HEK293T (cell line): ENCODE measurements around the gene SPATS2L.

Experiments
- CTCF ChIA-PET: fragments of 350-600 bp; formaldehyde crosslinking; extraction: SDS; loops from one replicate; lab custom pipeline; 2021; ENCODE audit warnings: antibody characterized with exemption, inconsistent platforms; lab: Yijun Ruan, JAX
- POLR2A ChIA-PET: fragments of 350-600 bp; formaldehyde crosslinking; extraction: SDS; loops from one replicate; lab custom pipeline; 2020; ENCODE audit warnings: antibody characterized with exemption, inconsistent platforms; lab: Yijun Ruan, JAX
- DNase-seq: peaks from one replicate; pipeline ENCODE4 v3.0.0; 2012; ENCODE audit warnings: mixed read lengths; ENCODE audit errors: extremely low spot score
- ARNT ChIP-seq: fragments of 450-650 bp; IDR thresholded peaks from 2 replicates; pipeline ENCODE4 v1.6.1; 2017; ENCODE audit warnings: mild to moderate bottlenecking
- BHLHE40 ChIP-seq: fragments of 450-650 bp; IDR thresholded peaks from 2 replicates; pipeline ENCODE4 v1.6.1; 2016; ENCODE audit warnings: mild to moderate bottlenecking, moderate library complexity, borderline replicate concordance
- CTBP1 ChIP-seq: fragments of 450-650 bp; IDR thresholded peaks from 2 replicates; pipeline ENCODE4 v1.6.1; 2016; ENCODE audit warnings: borderline replicate concordance
- ELF4 ChIP-seq: fragments of 450-650 bp; IDR thresholded peaks from 2 replicates; pipeline ENCODE4 v1.6.1; 2017; ENCODE audit warnings: antibody characterized with exemption
- FOXA1 ChIP-seq: fragments of 450-650 bp; IDR thresholded peaks from 2 replicates; pipeline ENCODE4 v1.6.1; 2016; ENCODE audit warnings: mild to moderate bottlenecking
- FOXK2 ChIP-seq: fragments of 450-650 bp; IDR thresholded peaks from 2 replicates; pipeline ENCODE4 v1.6.1; 2016; ENCODE audit warnings: mild to moderate bottlenecking
- FOXM1 ChIP-seq: fragments of 450-650 bp; IDR thresholded peaks from 2 replicates; pipeline ENCODE4 v1.6.1; 2017; ENCODE audit warnings: mild to moderate bottlenecking, borderline replicate concordance
- HDGF ChIP-seq: fragments of 450-650 bp; IDR thresholded peaks from 2 replicates; pipeline ENCODE4 v1.6.1; 2017; ENCODE audit warnings: antibody characterized with exemption, borderline replicate concordance
- L3MBTL2 ChIP-seq: fragments of 450-650 bp; conservative IDR thresholded peaks from 2 replicates; pipeline ENCODE4 v1.6.1; 2016; ENCODE audit warnings: mild to moderate bottlenecking
- LEF1 ChIP-seq: fragments of 450-650 bp; IDR thresholded peaks from 2 replicates; pipeline ENCODE4 v1.6.1; 2017; ENCODE audit warnings: mild to moderate bottlenecking, borderline replicate concordance
- NFRKB ChIP-seq: fragments of 450-650 bp; IDR thresholded peaks from 2 replicates; pipeline ENCODE4 v1.6.1; 2016; ENCODE audit warnings: mild to moderate bottlenecking, moderate library complexity
- SP1 ChIP-seq: fragments of 450-650 bp; IDR thresholded peaks from 2 replicates; pipeline ENCODE4 v1.6.1; 2017
- SUZ12 ChIP-seq: fragments of 450-650 bp; IDR thresholded peaks from 2 replicates; pipeline ENCODE4 v1.6.1; 2016; ENCODE audit warnings: mild to moderate bottlenecking
- TARDBP ChIP-seq: fragments of 450-650 bp; IDR thresholded peaks from 2 replicates; pipeline ENCODE4 v1.6.1; 2016
- ZNF384 ChIP-seq: fragments of 450-650 bp; IDR thresholded peaks from 2 replicates; pipeline ENCODE4 v1.6.1; 2016
- TF ChIP-seq, protein P1 (sequence below): fragments of 450-650 bp; IDR thresholded peaks from 2 replicates; pipeline ENCODE4 v1.6.1; 2016

Gene SPATS2L

DNA sequence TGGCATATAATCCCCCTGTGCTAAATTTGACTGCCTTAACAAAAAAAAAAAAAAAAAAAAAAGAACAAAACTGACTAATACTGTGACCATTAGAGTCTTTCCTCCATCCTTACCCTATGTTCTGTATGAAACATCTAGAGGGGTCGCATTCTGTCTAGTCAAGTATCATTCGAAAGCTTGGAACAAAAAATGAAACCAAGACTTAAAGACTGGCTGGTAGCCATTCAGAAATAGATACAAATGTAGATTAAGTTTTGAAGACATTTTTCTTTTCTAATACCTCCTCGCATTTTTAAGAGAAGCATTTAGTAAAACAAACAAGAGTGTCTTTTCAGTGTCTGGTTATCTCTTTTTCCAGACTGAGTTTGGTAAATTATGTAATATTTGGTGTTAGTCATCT, 66.7 kb downstream of the SPATS2L start:
- ChIA-PET POLR2A (no interaction called here), CTCF (no interaction called here)
- TF ChIP-seq, protein P1, sequence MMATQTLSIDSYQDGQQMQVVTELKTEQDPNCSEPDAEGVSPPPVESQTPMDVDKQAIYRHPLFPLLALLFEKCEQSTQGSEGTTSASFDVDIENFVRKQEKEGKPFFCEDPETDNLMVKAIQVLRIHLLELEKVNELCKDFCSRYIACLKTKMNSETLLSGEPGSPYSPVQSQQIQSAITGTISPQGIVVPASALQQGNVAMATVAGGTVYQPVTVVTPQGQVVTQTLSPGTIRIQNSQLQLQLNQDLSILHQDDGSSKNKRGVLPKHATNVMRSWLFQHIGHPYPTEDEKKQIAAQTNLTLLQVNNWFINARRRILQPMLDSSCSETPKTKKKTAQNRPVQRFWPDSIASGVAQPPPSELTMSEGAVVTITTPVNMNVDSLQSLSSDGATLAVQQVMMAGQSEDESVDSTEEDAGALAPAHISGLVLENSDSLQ: no peak
- DNase-seq: no peak

DNA sequence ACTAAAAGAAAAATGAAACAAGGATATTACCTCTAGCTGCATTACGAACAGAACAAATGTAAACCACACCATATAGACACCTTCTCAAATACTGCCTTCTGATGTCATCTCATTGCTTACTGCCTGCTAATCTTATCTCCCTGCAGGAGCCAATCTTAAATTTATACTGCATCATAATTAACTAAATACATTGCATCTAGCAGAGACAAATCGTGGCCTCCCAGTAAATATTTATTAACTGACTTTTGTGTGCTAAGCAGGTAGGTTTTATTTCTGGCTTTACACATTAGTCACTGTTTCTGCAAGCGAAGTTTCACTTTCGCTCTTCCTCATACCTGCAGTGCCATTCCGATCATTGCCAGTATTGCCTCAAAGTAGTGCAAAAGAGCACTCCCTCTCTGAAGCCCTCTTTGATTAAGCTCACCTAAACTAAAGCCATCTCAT, 67.5 kb downstream of the SPATS2L start:
- ChIA-PET POLR2A (no interaction called here), CTCF (interaction anchor here (0.7 kb wide), 1 partner anchor 1029 kb away, joined by 3 read pairs; no protein-coding TSS in a partner anchor)
- DNase-seq: no peak
- TF ChIP-seq SUZ12: no peak
- TF ChIP-seq L3MBTL2: no peak
- no peak for TF ChIP-seq CTBP1
- TF ChIP-seq ELF4: no peak
- no peak for TF ChIP-seq HDGF
- no peak for TF ChIP-seq FOXM1
- TF ChIP-seq, protein P1: no peak
- TF ChIP-seq ZNF384: no peak
- TF ChIP-seq BHLHE40: no peak
- no peak for TF ChIP-seq SP1
- no peak for TF ChIP-seq LEF1
- TF ChIP-seq TARDBP: no peak
- TF ChIP-seq ARNT: no peak
- no peak for TF ChIP-seq FOXA1
- no peak for TF ChIP-seq NFRKB

DNA sequence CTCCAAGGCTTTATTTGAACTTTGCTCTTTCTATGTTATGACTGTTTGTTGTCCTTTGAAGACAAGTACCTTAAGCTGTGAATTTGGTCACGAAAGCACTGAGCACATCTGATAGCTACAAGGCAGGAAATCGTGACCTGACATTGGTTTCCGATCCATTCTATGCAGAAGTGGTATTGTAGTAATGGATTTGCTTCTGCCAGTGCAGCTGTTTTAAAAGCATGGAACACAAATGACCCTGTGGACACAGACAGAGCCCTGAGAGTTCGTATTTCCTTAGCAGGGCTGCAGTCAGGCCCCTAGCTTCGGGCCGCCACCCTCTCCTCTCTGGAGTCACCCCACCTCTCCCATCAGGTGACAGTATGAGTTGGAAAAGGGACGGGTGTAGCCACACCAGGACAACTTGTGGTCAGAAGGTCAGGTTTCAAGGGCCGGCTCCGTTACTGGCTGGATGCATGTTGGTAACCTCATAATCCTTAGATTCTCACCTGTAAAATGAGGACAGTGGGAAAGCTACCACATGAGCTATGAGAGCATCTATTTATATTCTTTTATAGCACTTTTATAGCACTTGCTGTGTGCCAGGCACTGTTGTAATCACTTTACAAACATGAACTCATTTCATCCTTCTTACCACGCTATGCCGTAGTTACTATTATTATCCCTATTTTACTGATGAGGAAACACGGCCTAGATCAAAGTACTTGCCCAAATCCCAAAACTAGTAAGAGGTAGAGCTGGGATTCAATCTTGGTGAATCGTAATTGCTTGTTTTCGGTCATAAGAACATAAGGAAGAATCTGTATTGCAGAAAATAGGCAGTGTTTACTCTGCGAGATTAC, 70.2 kb downstream of the SPATS2L start:
- CTCF ChIA-PET: interaction anchor here (1.0 kb wide), 1 partner anchor 13 kb away, joined by 3 read pairs; no protein-coding TSS in a partner anchor
- DNase-seq: no peak
- TF ChIP-seq CTBP1: no peak
- TF ChIP-seq LEF1: no peak
- TF ChIP-seq, protein P1: no peak
- no peak for TF ChIP-seq L3MBTL2
- TF ChIP-seq TARDBP: no peak
- no peak for TF ChIP-seq ZNF384
- TF ChIP-seq HDGF: no peak
- TF ChIP-seq FOXM1: no peak
- no peak for TF ChIP-seq ARNT
- no peak for TF ChIP-seq ELF4
- TF ChIP-seq FOXK2: no peak
- no peak for TF ChIP-seq FOXA1
- no peak for TF ChIP-seq SP1
- no peak for TF ChIP-seq NFRKB
- TF ChIP-seq SUZ12: no peak
- TF ChIP-seq BHLHE40: no peak
- POLR2A ChIA-PET: no interaction called here

DNA sequence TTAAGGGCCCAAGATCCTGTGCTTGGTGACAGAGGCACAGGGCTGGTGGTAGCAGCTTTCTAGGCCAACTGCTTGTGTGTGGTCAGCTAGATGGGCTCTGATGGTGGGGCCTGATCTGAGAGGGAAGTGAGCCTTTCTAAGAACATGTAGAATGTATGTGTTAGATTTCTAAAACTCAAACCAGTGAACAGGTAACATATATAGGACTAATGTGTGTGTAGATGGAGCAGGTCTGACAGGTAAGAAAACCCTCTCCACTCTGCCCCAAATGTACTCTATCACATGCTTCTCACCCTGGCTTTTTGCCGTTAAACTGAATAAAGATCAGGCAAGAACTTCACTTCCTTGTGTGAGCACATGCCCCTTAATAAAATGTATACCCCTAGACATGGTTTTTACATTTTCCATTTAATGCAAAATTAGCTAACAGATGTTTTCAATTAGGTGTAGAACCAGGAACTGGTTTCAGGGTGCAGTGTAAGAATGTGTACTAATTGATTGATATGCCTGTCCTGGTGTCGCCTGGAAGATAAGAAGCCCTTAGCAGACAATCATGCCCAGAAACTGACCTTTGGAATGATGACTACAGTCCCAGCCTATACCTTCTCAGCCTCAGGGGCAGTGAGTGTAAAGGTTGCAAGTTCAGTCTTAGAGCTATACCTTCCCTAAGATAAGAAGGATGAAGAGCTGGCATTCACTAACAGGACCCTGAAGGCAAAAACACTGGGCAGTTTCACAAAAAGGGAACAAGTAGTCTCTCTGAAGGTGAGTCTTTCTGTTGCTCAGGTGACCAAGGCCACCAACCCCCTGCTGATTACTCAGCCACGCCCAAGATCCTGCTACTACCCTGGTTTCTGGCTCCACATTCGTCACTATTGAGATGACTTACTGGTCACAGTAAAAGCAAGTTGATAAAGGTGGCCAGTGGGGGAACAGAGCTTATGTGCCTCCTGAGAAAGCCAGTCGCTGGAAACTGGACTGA, 71.2 kb downstream of the SPATS2L start:
- ChIA-PET CTCF (interaction anchor here (1.0 kb wide), 1 partner anchor 14 kb away, joined by 3 read pairs; no protein-coding TSS in a partner anchor), POLR2A (no interaction called here)
- no peak for DNase-seq
- no peak for TF ChIP-seq BHLHE40
- TF ChIP-seq SUZ12: no peak
- no peak for TF ChIP-seq FOXA1
- TF ChIP-seq ARNT: no peak
- TF ChIP-seq, protein P1: no peak
- no peak for TF ChIP-seq TARDBP
- TF ChIP-seq CTBP1: no peak
- no peak for TF ChIP-seq NFRKB

DNA sequence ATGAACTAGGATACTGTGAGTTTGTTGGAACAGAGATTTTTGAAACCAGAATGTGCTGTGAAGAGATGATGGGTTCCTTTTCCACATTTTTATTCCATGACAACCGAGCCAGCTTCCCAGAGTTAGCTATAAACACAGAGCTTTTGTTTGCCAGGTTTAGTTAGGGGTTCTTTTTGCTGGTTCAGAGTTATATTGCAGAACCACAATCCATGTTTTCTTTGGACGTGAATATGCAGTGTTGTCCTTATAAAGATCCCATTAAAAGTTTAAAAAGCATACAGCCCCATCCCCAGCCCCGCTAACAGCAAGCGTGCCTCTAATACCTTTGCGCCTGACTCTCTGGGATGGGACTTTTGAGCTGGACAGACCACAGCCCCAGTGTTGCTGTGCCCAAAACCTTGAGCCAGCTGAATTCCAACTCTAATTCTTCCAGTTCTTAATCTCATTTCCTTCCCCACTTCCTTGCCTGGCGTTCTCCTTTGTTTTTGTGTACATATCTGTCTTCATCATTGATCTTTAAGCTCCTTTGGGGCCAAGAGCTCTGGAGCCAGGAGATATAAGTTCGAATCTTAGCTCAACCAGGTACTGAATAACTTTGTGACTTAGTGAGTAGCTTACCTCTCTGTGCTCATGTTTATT, 72.3 kb downstream of the SPATS2L start:
- TF ChIP-seq FOXK2 (no peak), BHLHE40 (no peak), SP1 (no peak), FOXM1 (no peak), TARDBP (no peak), L3MBTL2 (no peak), LEF1 (no peak), ELF4 (no peak), FOXA1 (no peak)
- TF ChIP-seq, protein P1: no peak
- ChIA-PET POLR2A (no interaction called here), CTCF (no interaction called here)
- no peak for DNase-seq
